ENCODE measurements around the gene RBM17. TPM values are rescaled to one million over a fixed set of nuclear protein-coding genes. Genes with fewer than 3 reads are reported as not detected.
"Not testable (repeated sequence)": the region's sequence is repeated elsewhere in the genome, so short reads cannot be mapped to it uniquely, and the experiment has no call there.

Gene RBM17
- polyA plus RNA-seq, 1 donor, result 226 TPM

GRCh38 chr10:6053816-6054631 is 34.8 kb upstream of the RBM17 start:
- peak; percentile 27 for DNase-seq

GRCh38 chr10:6054884-6055283 is 34.0 kb upstream of the RBM17 start:
- no peak for DNase-seq

- no peak for DNase-seq
Measured at GRCh38 chr10:6055929-6056328, 32.9 kb upstream of the RBM17 start.

GRCh38 chr10:6056411-6057135 is 32.3 kb upstream of the RBM17 start:
- no peak for DNase-seq

- DNase-seq, result no peak
Measured at GRCh38 chr10:6058682-6059475, 30.0 kb upstream of the RBM17 start.

GRCh38 chr10:6059506-6059905 is 29.3 kb upstream of the RBM17 start:
- DNase-seq, result no peak

- DNase-seq, result no peak
Measured at GRCh38 chr10:6061056-6061455, 27.8 kb upstream of the RBM17 start.

- DNase-seq, result no peak
Measured at GRCh38 chr10:6062101-6062771, 26.6 kb upstream of the RBM17 start, which contains the start of gene IL2RA. Gene IL2RA (minus strand): TSS chr10:6062367. CDS start chr10:6062151, 216 bp downstream.

- DNase-seq, result no peak
Measured at GRCh38 chr10:6064119-6064518, 24.7 kb upstream of the RBM17 start.

GRCh38 chr10:6064726-6065125 is 24.1 kb upstream of the RBM17 start:
- DNase-seq, result not testable (repeated sequence)

GRCh38 chr10:6065406-6065805 is 23.4 kb upstream of the RBM17 start:
- no peak for DNase-seq

- no peak for DNase-seq
Measured at GRCh38 chr10:6065835-6066234, 23.0 kb upstream of the RBM17 start.

GRCh38 chr10:6067457-6067856 is 21.4 kb upstream of the RBM17 start:
- no peak for DNase-seq

GRCh38 chr10:6068006-6068405 is 20.8 kb upstream of the RBM17 start:
- DNase-seq, result no peak

- DNase-seq, result no peak
Measured at GRCh38 chr10:6068422-6068821, 20.4 kb upstream of the RBM17 start.

- DNase-seq, result no peak
Measured at GRCh38 chr10:6069081-6069931, 19.5 kb upstream of the RBM17 start.

GRCh38 chr10:6070660-6071059 is 18.2 kb upstream of the RBM17 start:
- no peak for DNase-seq

- no peak for DNase-seq
Measured at GRCh38 chr10:6071181-6072175, 17.4 kb upstream of the RBM17 start.

GRCh38 chr10:6072215-6072934 is 16.5 kb upstream of the RBM17 start:
- no peak for DNase-seq

All from left kidney (tissue), 2 donors.